HCT116 (cell line): ENCODE data around the gene DOK5. TPM values are rescaled to one million over a fixed set of nuclear protein-coding genes. Genes with fewer than 3 reads are reported as not detected.

Experiments
- ATAC-seq: fragments of 200-7000 bp; cut with Tn5 transposase; 2 replicates; pipeline ENCODE4 v1.9.1; 2020; ENCODE audit warnings: mild to moderate bottlenecking, moderate library complexity
- BruUV-seq: library from RNA; stranded (reverse); fragments of 400-500 nt; replicated peaks from 2 replicates; lab custom pipeline; 2021; lab: Mats Ljungman, UMichigan
- CTCF ChIA-PET: fragments of 300-600 bp; sonication (Branson Sonifier 250); formaldehyde crosslinking; loops from one replicate; lab custom pipeline; 2021; ENCODE audit warnings: antibody characterized with exemption; lab: Charles Lee
- POLR2A ChIA-PET: fragments of 300-600, 350-600 bp; sonication (Branson Sonifier 250); formaldehyde crosslinking; loops from one replicate; lab custom pipeline; 2021; ENCODE audit warnings: antibody characterized with exemption; lab: Charles Lee
- RAD21 ChIA-PET, 2 experiments: fragments of 300-600 bp; sonication (Branson Sonifier 250); formaldehyde crosslinking; loops; one replicate each; lab custom pipeline; 2023; ENCODE audit warnings: low total read pairs in 2 of 2; ENCODE audit not compliant: uncharacterized antibody in 2 of 2, unreplicated experiment in 2 of 2, low non-redundant PET in 1 of 2; lab: Charles Lee
- DNase-seq: peaks from one replicate; pipeline ENCODE4 v3.0.0-alpha.2; 2010; ENCODE audit warnings: low read depth, low spot score
- H2AFZ ChIP-seq: fragments of 200-600 bp; shearing (Covaris generic), sonication (generic); 2 replicates; pipeline ENCODE4 v1.6.1; 2017; ENCODE audit warnings: low read depth, mixed run types, mixed read lengths, antibody characterized with exemption, low read length; ENCODE audit not compliant: poor library complexity, severe bottlenecking
- H3K27ac ChIP-seq: 2 replicates; pipeline ENCODE4 v1.5.1; 2012; ENCODE audit warnings: low read depth, low read length
- H3K27me3 ChIP-seq: fragments of 200-600 bp; sonication (generic); 2 replicates; pipeline ENCODE4 v1.6.1; 2016; ENCODE audit warnings: mixed run types, low read length, mixed read lengths; ENCODE audit not compliant: insufficient read depth
- H3K36me3 ChIP-seq, 2 experiments: fragments of 200-500 bp in 1 of 2; fragments of 200-600 bp in 1 of 2; sonication (Bioruptor generic) in 1 of 2; sonication (generic) in 1 of 2; 2 replicates each; pipeline versions ENCODE4 v1.5.1 to v1.6.1; 2014 to 2016; ENCODE audit warnings: low read length in 2 of 2, inconsistent platforms in 1 of 2, mixed read lengths in 1 of 2, mixed run types in 1 of 2; ENCODE audit not compliant: insufficient read depth in 2 of 2, control insufficient read depth in 1 of 2
- H3K4me1 ChIP-seq, 2 experiments: fragments of 200-600 bp in 1 of 2; sonication (generic) in 1 of 2; 2 replicates each; pipeline versions ENCODE4 v1.5.1 to v1.6.1; 2012 to 2017; ENCODE audit warnings: low read length in 2 of 2, inconsistent platforms in 1 of 2, mild to moderate bottlenecking in 1 of 2, mixed read lengths in 1 of 2, mixed run types in 1 of 2, moderate library complexity in 1 of 2; ENCODE audit not compliant: insufficient read depth in 2 of 2, control insufficient read depth in 1 of 2
- H3K4me2 ChIP-seq: fragments of 200-600 bp; sonication (generic); 2 replicates; pipeline ENCODE4 v1.6.1; 2017; ENCODE audit warnings: mixed run types, low read length, mixed read lengths
- H3K4me3 ChIP-seq, 2 experiments: fragments of 200-600 bp in 1 of 2; sonication (generic) in 1 of 2; replicated peaks in 1 of 2; 2 replicates each; pipeline ENCODE4 v1.5.1; 2011 to 2016; ENCODE audit warnings: low read length in 2 of 2, control low read depth in 1 of 2, low read depth in 1 of 2, mild to moderate bottlenecking in 1 of 2, mixed read lengths in 1 of 2, mixed run types in 1 of 2
- H3K79me2 ChIP-seq: fragments of 200-600 bp; sonication (generic); 2 replicates; pipeline ENCODE4 v1.6.1; 2017; ENCODE audit warnings: mild to moderate bottlenecking, mixed run types, low read length, moderate library complexity, mixed read lengths; ENCODE audit not compliant: insufficient read depth
- H3K9ac ChIP-seq: fragments of 200-600 bp; sonication (generic); 2 replicates; pipeline ENCODE4 v1.6.1; 2016; ENCODE audit warnings: low read length, mixed read lengths
- H3K9me2 ChIP-seq: fragments of 200-600 bp; sonication (generic), shearing (Covaris generic); 2 replicates; pipeline ENCODE4 v1.6.1; 2017; ENCODE audit warnings: mixed run types, mild to moderate bottlenecking, moderate library complexity; ENCODE audit not compliant: insufficient read depth
- H3K9me3 ChIP-seq, 2 experiments: fragments of 200-500 bp in 1 of 2; fragments of 200-600 bp in 1 of 2; sonication (Bioruptor generic) in 1 of 2; sonication (generic) in 1 of 2; 2 replicates each; pipeline ENCODE4 v1.6.1; 2014 to 2017; ENCODE audit warnings: low read length in 2 of 2, mixed read lengths in 2 of 2, inconsistent platforms in 1 of 2, low read depth in 1 of 2, mild to moderate bottlenecking in 1 of 2, mixed run types in 1 of 2, moderate library complexity in 1 of 2; ENCODE audit not compliant: control insufficient read depth in 1 of 2, insufficient read depth in 1 of 2
- H4K20me1 ChIP-seq: fragments of 200-600 bp; sonication (generic), shearing (Covaris generic); 2 replicates; pipeline ENCODE4 v1.6.1; 2017; ENCODE audit warnings: mixed run types, mild to moderate bottlenecking, moderate library complexity; ENCODE audit not compliant: insufficient read depth
- ATF3 ChIP-seq: IDR thresholded peaks from 2 replicates; pipeline ENCODE4 v1.6.1; 2012
- EZH2phosphoT487 ChIP-seq: fragments of 200-600 bp; IDR thresholded peaks from 2 replicates; pipeline ENCODE4 v1.6.1; 2018; ENCODE audit warnings: antibody characterized with exemption, borderline replicate concordance
- FOSL1 ChIP-seq: IDR thresholded peaks from 2 replicates; pipeline ENCODE4 v1.6.1; 2012; ENCODE audit warnings: low read depth
- JUND ChIP-seq: IDR thresholded peaks from 2 replicates; pipeline ENCODE4 v1.6.1; 2012
- MAX ChIP-seq: IDR thresholded peaks from 2 replicates; pipeline ENCODE4 v1.6.1; 2012
- POLR2A ChIP-seq: IDR thresholded peaks from 2 replicates; pipeline ENCODE4 v1.7.0; 2011; ENCODE audit warnings: borderline replicate concordance; ENCODE audit not compliant: insufficient read depth, insufficient read length; ENCODE audit errors: extremely low read depth
- POLR2AphosphoS5 ChIP-seq: IDR thresholded peaks from 2 replicates; pipeline ENCODE4 v1.6.1; 2011; ENCODE audit warnings: mild to moderate bottlenecking, low read depth, low read length, moderate library complexity
- RAD21 ChIP-seq: IDR thresholded peaks from 2 replicates; pipeline ENCODE4 v1.6.1; 2012; ENCODE audit warnings: low read depth, mild to moderate bottlenecking
- SIN3A ChIP-seq: IDR thresholded peaks from 2 replicates; pipeline ENCODE4 v1.6.1; 2012; ENCODE audit warnings: low read depth
- SP1 ChIP-seq: IDR thresholded peaks from 2 replicates; pipeline ENCODE4 v1.6.1; 2012; ENCODE audit warnings: low read depth
- SRF ChIP-seq: IDR thresholded peaks from 2 replicates; pipeline ENCODE4 v1.6.1; 2012; ENCODE audit warnings: low read depth
- TCF7L2 ChIP-seq: IDR thresholded peaks from 2 replicates; pipeline ENCODE4 v1.7.0; 2011; ENCODE audit warnings: borderline replicate concordance, inconsistent platforms; ENCODE audit not compliant: insufficient read depth, insufficient read length; ENCODE audit errors: extremely low read depth
- ZFX ChIP-seq: fragments of 450-650 bp; IDR thresholded peaks from 2 replicates; pipeline ENCODE4 v1.6.1; 2017
- ZNF274 ChIP-seq: fragments of 200-500 bp; sonication (Bioruptor generic); IDR thresholded peaks from 2 replicates; pipeline ENCODE4 v1.6.1; 2014; ENCODE audit warnings: mild to moderate bottlenecking, low read depth, low read length, inconsistent platforms
- intact Hi-C: fragments of 100-400 bp; cut with micrococcal nuclease; formaldehyde crosslinking; loops from 2 replicates; pipeline ENCODE4 v1.10.0; 2022
- total RNA-seq: library from RNA; stranded (reverse); gene quantifications from one replicate; pipeline ENCODE4 v1.2.1, GENCODE V29; 2021; ENCODE audit not compliant: unreplicated experiment
- TF ChIP-seq, protein P1 (sequence below), 3 experiments: fragments of 200-600 bp in 1 of 3; sonication (generic) in 1 of 3; IDR thresholded peaks in 2 of 3; conservative IDR thresholded peaks in 1 of 3; 2 replicates each; pipeline ENCODE4 v1.5.1; 2012 to 2017; ENCODE audit warnings: low read depth in 2 of 3, low read length in 2 of 3, antibody characterized with exemption in 1 of 3, borderline replicate concordance in 1 of 3, control low read depth in 1 of 3, mild to moderate bottlenecking in 1 of 3, mixed read lengths in 1 of 3, mixed run types in 1 of 3, moderate library complexity in 1 of 3; ENCODE audit not compliant: insufficient read depth in 1 of 3
- TF ChIP-seq, protein P2 (sequence below): IDR thresholded peaks from 2 replicates; pipeline ENCODE4 v1.6.1; 2012; ENCODE audit warnings: low read depth

Gene DOK5
- total RNA-seq, 1 experiment from 2014 or later, result not detected

DNA sequence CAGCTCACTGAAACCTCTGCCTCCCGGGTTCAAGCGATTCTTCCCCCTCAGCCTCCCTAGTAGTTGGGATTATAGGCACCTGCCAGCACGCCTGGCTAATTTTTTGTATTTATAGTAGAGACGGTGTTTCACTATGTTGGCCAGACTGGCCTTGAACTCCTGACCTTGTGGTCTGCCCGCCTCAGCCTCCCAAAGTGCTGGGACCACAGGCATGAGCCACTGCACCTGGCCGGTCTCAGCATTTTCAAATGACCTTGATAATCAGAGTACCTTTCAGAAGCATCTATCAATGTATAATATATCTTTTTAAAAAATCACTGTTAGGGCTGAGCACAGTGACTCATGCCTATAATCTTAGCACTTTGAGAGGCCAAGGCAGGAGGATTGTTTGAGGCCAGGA, 143.0 kb downstream of the DOK5 start:
- no peaks in the 10 kb centered on the region for H3K9me2 ChIP-seq
- ChIA-PET POLR2A (no interaction called here), CTCF (no interaction called here), RAD21 (no interaction called here)
- BruUV-seq, result no TSS peak
- no peaks in the 10 kb centered on the region for H3K27me3 ChIP-seq
- no peaks in the 10 kb centered on the region for H3K79me2 ChIP-seq
- intact Hi-C loops, result no loop called here
- H3K4me1 ChIP-seq, result peaks cover 9 to 12% of the 10 kb centered on the region in 2 experiments
- no peak for DNase-seq
- no peak overlapping the region for H3K4me3 ChIP-seq
- ATAC-seq, result no peak
- H3K4me2 ChIP-seq, result no peak overlapping the region
- no peaks in the 10 kb centered on the region for H3K9me3 ChIP-seq
- H4K20me1 ChIP-seq, result no peaks in the 10 kb centered on the region
- H3K9ac ChIP-seq, result no peak overlapping the region
- no peak for TF ChIP-seq POLR2AphosphoS5
- TF ChIP-seq TCF7L2, result no peak
- no peak for TF ChIP-seq JUND
- TF ChIP-seq, protein P1, sequence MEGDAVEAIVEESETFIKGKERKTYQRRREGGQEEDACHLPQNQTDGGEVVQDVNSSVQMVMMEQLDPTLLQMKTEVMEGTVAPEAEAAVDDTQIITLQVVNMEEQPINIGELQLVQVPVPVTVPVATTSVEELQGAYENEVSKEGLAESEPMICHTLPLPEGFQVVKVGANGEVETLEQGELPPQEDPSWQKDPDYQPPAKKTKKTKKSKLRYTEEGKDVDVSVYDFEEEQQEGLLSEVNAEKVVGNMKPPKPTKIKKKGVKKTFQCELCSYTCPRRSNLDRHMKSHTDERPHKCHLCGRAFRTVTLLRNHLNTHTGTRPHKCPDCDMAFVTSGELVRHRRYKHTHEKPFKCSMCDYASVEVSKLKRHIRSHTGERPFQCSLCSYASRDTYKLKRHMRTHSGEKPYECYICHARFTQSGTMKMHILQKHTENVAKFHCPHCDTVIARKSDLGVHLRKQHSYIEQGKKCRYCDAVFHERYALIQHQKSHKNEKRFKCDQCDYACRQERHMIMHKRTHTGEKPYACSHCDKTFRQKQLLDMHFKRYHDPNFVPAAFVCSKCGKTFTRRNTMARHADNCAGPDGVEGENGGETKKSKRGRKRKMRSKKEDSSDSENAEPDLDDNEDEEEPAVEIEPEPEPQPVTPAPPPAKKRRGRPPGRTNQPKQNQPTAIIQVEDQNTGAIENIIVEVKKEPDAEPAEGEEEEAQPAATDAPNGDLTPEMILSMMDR (IDR thresholded peaks at IDR 0.05 in 2 of 3, conservative IDR thresholded peaks at IDR 0.05 in 1 of 3; ENCODE audit: borderline replicate concordance in 1 of 3, insufficient read depth in 1 of 3, low read depth in 2 of 3, low read length in 2 of 3), result no peak
- no peak for TF ChIP-seq SP1
- TF ChIP-seq EZH2phosphoT487, result no peak
- TF ChIP-seq SIN3A, result no peak
- TF ChIP-seq, protein P2, sequence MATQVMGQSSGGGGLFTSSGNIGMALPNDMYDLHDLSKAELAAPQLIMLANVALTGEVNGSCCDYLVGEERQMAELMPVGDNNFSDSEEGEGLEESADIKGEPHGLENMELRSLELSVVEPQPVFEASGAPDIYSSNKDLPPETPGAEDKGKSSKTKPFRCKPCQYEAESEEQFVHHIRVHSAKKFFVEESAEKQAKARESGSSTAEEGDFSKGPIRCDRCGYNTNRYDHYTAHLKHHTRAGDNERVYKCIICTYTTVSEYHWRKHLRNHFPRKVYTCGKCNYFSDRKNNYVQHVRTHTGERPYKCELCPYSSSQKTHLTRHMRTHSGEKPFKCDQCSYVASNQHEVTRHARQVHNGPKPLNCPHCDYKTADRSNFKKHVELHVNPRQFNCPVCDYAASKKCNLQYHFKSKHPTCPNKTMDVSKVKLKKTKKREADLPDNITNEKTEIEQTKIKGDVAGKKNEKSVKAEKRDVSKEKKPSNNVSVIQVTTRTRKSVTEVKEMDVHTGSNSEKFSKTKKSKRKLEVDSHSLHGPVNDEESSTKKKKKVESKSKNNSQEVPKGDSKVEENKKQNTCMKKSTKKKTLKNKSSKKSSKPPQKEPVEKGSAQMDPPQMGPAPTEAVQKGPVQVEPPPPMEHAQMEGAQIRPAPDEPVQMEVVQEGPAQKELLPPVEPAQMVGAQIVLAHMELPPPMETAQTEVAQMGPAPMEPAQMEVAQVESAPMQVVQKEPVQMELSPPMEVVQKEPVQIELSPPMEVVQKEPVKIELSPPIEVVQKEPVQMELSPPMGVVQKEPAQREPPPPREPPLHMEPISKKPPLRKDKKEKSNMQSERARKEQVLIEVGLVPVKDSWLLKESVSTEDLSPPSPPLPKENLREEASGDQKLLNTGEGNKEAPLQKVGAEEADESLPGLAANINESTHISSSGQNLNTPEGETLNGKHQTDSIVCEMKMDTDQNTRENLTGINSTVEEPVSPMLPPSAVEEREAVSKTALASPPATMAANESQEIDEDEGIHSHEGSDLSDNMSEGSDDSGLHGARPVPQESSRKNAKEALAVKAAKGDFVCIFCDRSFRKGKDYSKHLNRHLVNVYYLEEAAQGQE, result no peak
- no peak for TF ChIP-seq FOSL1
- no peak for TF ChIP-seq ZNF274
- TF ChIP-seq RAD21, result no peak
- no peak for TF ChIP-seq MAX
- TF ChIP-seq ZFX, result no peak
- no peak for TF ChIP-seq POLR2A
- TF ChIP-seq SRF, result no peak
- no peak for TF ChIP-seq ATF3
- no peak overlapping the region for H3K27ac ChIP-seq
- H2AFZ ChIP-seq, result no peak overlapping the region
- no peaks in the 10 kb centered on the region for H3K36me3 ChIP-seq
